HUES64 (cell line): Measurements from ENCODE around the gene BEST3.

Experiments used
- H3K27ac ChIP-seq: 2 replicates; pipeline ENCODE4 v1.7.0; 2013; ENCODE audit warnings: low read depth, low read length, inconsistent platforms
- H3K27me3 ChIP-seq: 2 replicates; pipeline ENCODE4 v1.6.1; 2013; ENCODE audit warnings: mild to moderate bottlenecking, low read length; ENCODE audit not compliant: insufficient read depth
- H3K36me3 ChIP-seq: 2 replicates; pipeline ENCODE4 v1.6.1; 2013; ENCODE audit warnings: mild to moderate bottlenecking, low read length; ENCODE audit not compliant: insufficient read depth
- H3K4me1 ChIP-seq: 2 replicates; pipeline ENCODE4 v1.6.1; 2013; ENCODE audit warnings: mild to moderate bottlenecking, low read length, moderate library complexity; ENCODE audit not compliant: insufficient read depth
- H3K4me3 ChIP-seq: 2 replicates; pipeline ENCODE4 v1.5.1; 2013; ENCODE audit warnings: mild to moderate bottlenecking, low read length, moderate library complexity
- H3K9ac ChIP-seq: 2 replicates; pipeline ENCODE4 v1.6.1; 2013; ENCODE audit warnings: mild to moderate bottlenecking, low read depth, low read length
- H3K9me3 ChIP-seq: 2 replicates; pipeline ENCODE4 v1.6.1; 2013; ENCODE audit warnings: low read depth, low read length; ENCODE audit not compliant: insufficient read depth
- WGBS: fragments of 150-250, 120-280 bp; methylation state at CpG from one replicate; pipeline ENCODE4 v1.1.7; 2013; ENCODE audit warnings: missing lambda C conversion rate; 5-methylcytosine and 5-hydroxymethylcytosine counted together

Gene BEST3

DNA sequence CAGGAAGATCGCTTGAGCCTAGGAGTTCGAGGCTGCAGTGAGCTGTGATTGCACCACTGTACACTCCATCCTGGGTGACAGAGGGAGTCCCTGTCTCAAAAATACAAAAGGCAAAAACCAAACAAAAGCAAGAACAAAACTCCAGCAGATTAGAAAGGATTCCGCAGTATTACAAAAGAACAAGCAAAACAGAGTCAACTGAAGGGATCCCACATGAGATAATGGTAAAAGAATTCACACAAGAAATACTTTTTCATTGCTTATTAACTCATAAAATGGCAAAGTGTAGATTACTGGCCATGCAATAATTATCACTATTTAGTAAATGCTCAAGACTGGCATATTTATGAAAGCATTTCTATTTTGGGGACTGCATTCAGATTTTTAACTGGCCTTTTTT is 35.4 kb downstream of the BEST3 start:
- H3K36me3 ChIP-seq: no peaks in the 10 kb centered on the region
- WGBS: 97% methylated on average over 3 of the region's 3 CpGs
- H3K9me3 ChIP-seq: no peaks in the 10 kb centered on the region
- no peaks in the 10 kb centered on the region for H3K4me1 ChIP-seq
- H3K4me3 ChIP-seq: no peak overlapping the region
- H3K9ac ChIP-seq: no peak overlapping the region
- H3K27ac ChIP-seq: no peak overlapping the region
- no peaks in the 10 kb centered on the region for H3K27me3 ChIP-seq

DNA sequence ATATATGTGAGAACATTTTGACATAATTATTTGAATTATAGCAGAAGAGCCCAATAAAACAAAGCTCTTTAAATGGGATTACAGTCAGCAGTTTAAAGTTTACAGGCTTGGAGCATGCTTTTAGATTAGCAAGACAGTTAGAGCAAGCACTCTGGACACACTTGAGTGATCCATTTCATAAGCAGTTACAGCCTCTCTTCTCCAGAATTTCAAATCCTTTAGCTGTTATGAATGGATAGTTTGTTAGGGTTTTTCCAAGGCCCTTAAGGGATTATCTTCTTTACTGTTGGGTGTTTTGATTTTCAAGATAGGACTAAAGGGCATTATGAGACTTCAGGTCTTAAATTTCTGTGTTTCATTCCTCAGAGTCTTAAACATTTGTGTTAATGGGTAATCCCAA is 36.3 kb downstream of the BEST3 start:
- no peaks in the 10 kb centered on the region for H3K27me3 ChIP-seq
- no peak overlapping the region for H3K4me3 ChIP-seq
- no peak overlapping the region for H3K27ac ChIP-seq
- no peaks in the 10 kb centered on the region for H3K36me3 ChIP-seq
- H3K4me1 ChIP-seq: no peaks in the 10 kb centered on the region
- H3K9me3 ChIP-seq: no peaks in the 10 kb centered on the region
- H3K9ac ChIP-seq: no peak overlapping the region

- no peaks in the 10 kb centered on the region for H3K27me3 ChIP-seq
- 89% methylated on average over 4 of the region's 4 CpGs for WGBS
These were observed 37.7 kb downstream of the BEST3 start for GRCh38 chr12:69661386-69661785.

GRCh38 chr12:69660164-69660863 is 38.8 kb downstream of the BEST3 start:
- Histone ChIP-seq H3K9me3 (no peaks in the 10 kb centered on the region), H3K9ac (no peak overlapping the region), H3K4me1 (no peaks in the 10 kb centered on the region), H3K4me3 (no peak overlapping the region), H3K27me3 (no peaks in the 10 kb centered on the region), H3K36me3 (no peaks in the 10 kb centered on the region), H3K27ac (no peak overlapping the region)
- WGBS: 90% methylated on average over 1 of the region's 1 CpG

More at GRCh38 chr12:69661386-69661785, 37.7 kb downstream of the BEST3 start:
- Histone ChIP-seq H3K9ac (no peak overlapping the region), H3K9me3 (no peaks in the 10 kb centered on the region), H3K27ac (no peak overlapping the region), H3K4me3 (no peak overlapping the region), H3K36me3 (no peaks in the 10 kb centered on the region), H3K4me1 (no peaks in the 10 kb centered on the region)

GRCh38 chr12:69658203-69658602 is 40.9 kb downstream of the BEST3 start:
- Histone ChIP-seq H3K9ac (no peak overlapping the region), H3K9me3 (no peaks in the 10 kb centered on the region), H3K4me1 (no peaks in the 10 kb centered on the region), H3K27ac (no peak overlapping the region), H3K27me3 (no peaks in the 10 kb centered on the region), H3K4me3 (no peak overlapping the region), H3K36me3 (no peaks in the 10 kb centered on the region)
- 84% methylated on average over 1 of the region's 2 CpGs for WGBS

GRCh38 chr12:69657376-69658137 is 41.5 kb downstream of the BEST3 start:
- Histone ChIP-seq H3K9ac (no peak overlapping the region), H3K4me3 (no peak overlapping the region), H3K9me3 (no peaks in the 10 kb centered on the region), H3K36me3 (no peaks in the 10 kb centered on the region), H3K27me3 (no peaks in the 10 kb centered on the region), H3K4me1 (no peaks in the 10 kb centered on the region), H3K27ac (no peak overlapping the region)
- WGBS: 89% methylated on average over 9 of the region's 9 CpGs

GRCh38 chr12:69655616-69656340 is 43.3 kb downstream of the BEST3 start:
- Histone ChIP-seq H3K4me1 (no peaks in the 10 kb centered on the region), H3K27me3 (no peaks in the 10 kb centered on the region), H3K27ac (no peak overlapping the region), H3K9me3 (no peaks in the 10 kb centered on the region), H3K4me3 (no peak overlapping the region), H3K36me3 (no peaks in the 10 kb centered on the region), H3K9ac (no peak overlapping the region)
- 93% methylated on average over 9 of the region's 11 CpGs for WGBS

- H3K4me1 ChIP-seq: no peaks in the 10 kb centered on the region
- no peak overlapping the region for H3K4me3 ChIP-seq
- no peak overlapping the region for H3K27ac ChIP-seq
These were observed 45.4 kb downstream of the BEST3 start for GRCh38 chr12:69653703-69654102.

DNA sequence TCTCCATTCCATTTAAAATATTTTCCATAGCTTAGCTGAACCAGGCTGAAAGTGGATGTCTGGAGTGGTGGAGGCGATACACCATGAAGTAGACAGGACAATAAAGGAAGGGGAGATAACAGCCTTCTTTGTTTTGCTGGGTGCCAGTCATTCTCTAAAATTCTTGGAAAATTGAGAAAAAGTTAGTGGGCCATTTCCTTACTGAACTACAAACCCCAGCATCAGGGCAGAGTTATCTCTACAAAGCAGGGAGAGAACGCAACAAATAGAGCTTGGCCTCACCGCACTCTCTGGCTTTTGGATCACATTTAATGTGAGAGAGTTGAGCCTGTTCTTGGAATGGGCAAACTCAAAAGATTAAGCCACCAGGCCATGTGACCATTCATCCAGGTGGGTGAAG is 47.2 kb downstream of the BEST3 start:
- H3K4me1 ChIP-seq: no peaks in the 10 kb centered on the region
- WGBS: 95% methylated on average over 3 of the region's 3 CpGs
- no peaks in the 10 kb centered on the region for H3K27me3 ChIP-seq
- H3K27ac ChIP-seq: no peak overlapping the region
- H3K9me3 ChIP-seq: no peaks in the 10 kb centered on the region
- H3K4me3 ChIP-seq: no peak overlapping the region
- no peak overlapping the region for H3K9ac ChIP-seq
- H3K36me3 ChIP-seq: no peaks in the 10 kb centered on the region

More at GRCh38 chr12:69653703-69654102, 45.4 kb downstream of the BEST3 start:
- Histone ChIP-seq H3K9ac (no peak overlapping the region), H3K9me3 (no peaks in the 10 kb centered on the region), H3K36me3 (no peaks in the 10 kb centered on the region), H3K27me3 (no peaks in the 10 kb centered on the region)
- WGBS: 84% methylated on average over 7 of the region's 8 CpGs

DNA sequence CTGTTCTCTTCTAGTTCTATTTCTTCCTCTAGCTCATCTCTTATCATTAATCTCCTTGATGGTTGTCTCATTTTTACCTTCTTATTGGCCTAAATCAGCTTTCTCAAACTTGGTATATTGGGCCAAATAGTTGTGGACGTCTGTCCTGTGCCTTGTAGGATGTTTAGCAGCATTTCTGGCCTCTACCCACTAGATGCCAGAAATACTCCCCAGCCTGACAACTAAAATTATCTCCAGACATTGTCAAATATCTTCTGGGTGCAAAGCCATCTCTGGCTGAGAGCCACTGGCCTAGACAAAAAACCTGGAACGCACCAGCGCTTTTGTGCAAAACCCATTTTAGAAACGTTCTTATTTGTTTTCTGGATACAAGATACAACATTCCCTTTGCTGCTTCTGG is 49.6 kb downstream of the BEST3 start:
- 74% methylated on average over 4 of the region's 4 CpGs for WGBS
- H3K36me3 ChIP-seq: no peaks in the 10 kb centered on the region

DNA sequence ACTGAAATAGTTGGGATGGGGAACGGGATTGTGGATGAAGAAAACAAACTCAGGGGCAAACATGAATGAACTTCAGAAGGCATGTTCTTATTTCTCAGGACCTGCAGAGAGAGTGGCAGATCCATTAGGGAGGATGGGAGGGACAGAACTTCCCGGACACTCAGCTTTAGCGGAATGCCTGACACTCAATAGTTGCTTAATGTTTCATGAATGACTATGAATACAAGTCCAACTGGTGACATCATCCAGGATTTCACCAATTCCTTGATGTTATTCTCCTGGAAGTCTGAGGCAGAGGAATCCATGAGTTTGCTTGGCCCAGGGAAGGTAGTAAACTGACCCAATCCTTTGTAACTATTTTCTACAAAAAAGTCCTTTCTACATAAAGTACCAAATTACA is 50.6 kb downstream of the BEST3 start:
- H3K4me1 ChIP-seq: no peaks in the 10 kb centered on the region
- no peak overlapping the region for H3K27ac ChIP-seq
- 92% methylated on average over 3 of the region's 3 CpGs for WGBS
- no peaks in the 10 kb centered on the region for H3K9me3 ChIP-seq
- no peak overlapping the region for H3K4me3 ChIP-seq
- no peaks in the 10 kb centered on the region for H3K27me3 ChIP-seq
- no peak overlapping the region for H3K9ac ChIP-seq
- H3K36me3 ChIP-seq: no peaks in the 10 kb centered on the region

More for the DNA sequence above, 49.6 kb downstream of the BEST3 start:
- H3K9ac ChIP-seq: no peak overlapping the region
- H3K4me3 ChIP-seq: no peak overlapping the region
- H3K9me3 ChIP-seq: no peaks in the 10 kb centered on the region
- H3K4me1 ChIP-seq: no peaks in the 10 kb centered on the region
- H3K27me3 ChIP-seq: no peaks in the 10 kb centered on the region
- H3K27ac ChIP-seq: no peak overlapping the region
